H1 (cell line): ENCODE data around the gene CGAS. TPM values are rescaled to one million over a fixed set of nuclear protein-coding genes. Genes with fewer than 3 reads are reported as not detected.

Experiments
- EGR1 ChIP-seq: IDR thresholded peaks from 2 replicates; pipeline ENCODE4 v1.6.1; 2011; ENCODE audit warnings: low read depth, low read length, borderline replicate concordance
- FOSL1 ChIP-seq: IDR thresholded peaks from 2 replicates; pipeline ENCODE4 v1.6.1; 2011; ENCODE audit warnings: mild to moderate bottlenecking, low read depth, low read length, moderate library complexity; ENCODE audit not compliant: insufficient read depth
- NANOG ChIP-seq: IDR thresholded peaks from 2 replicates; pipeline ENCODE4 v1.6.1; 2011; ENCODE audit warnings: low read length, low read depth, mild to moderate bottlenecking, inconsistent platforms; ENCODE audit not compliant: insufficient read depth, poor library complexity, severe bottlenecking
- RXRA ChIP-seq: IDR thresholded peaks from 2 replicates; pipeline ENCODE4 v1.6.1; 2011; ENCODE audit warnings: low read depth, mild to moderate bottlenecking, low read length, moderate library complexity; ENCODE audit not compliant: insufficient read depth
- SP2 ChIP-seq: IDR thresholded peaks from 2 replicates; pipeline ENCODE4 v1.6.1; 2012; ENCODE audit warnings: mild to moderate bottlenecking, low read length, inconsistent platforms
- TAF1 ChIP-seq: IDR thresholded peaks from 2 replicates; pipeline ENCODE4 v1.6.1; 2011; ENCODE audit warnings: mild to moderate bottlenecking, low read depth, low read length
- TAF7 ChIP-seq: optimal IDR thresholded peaks from 2 replicates; pipeline ENCODE3; 2011; ENCODE audit warnings: low read depth, mild to moderate bottlenecking, inconsistent platforms, low read length, moderate library complexity, borderline replicate concordance
- TBP ChIP-seq: IDR thresholded peaks from 2 replicates; pipeline ENCODE4 v1.6.1; 2011; ENCODE audit warnings: low read depth, low read length, improper control_type of control experiment
- TCF12 ChIP-seq: IDR thresholded peaks from 2 replicates; pipeline ENCODE4 v1.6.1; 2011; ENCODE audit warnings: low read depth, mild to moderate bottlenecking, low read length
- TEAD4 ChIP-seq: IDR thresholded peaks from 2 replicates; pipeline ENCODE4 v1.6.1; 2012; ENCODE audit warnings: low read depth, low read length, inconsistent platforms, mixed read lengths
- polyA plus RNA-seq, 7 experiments: library from polyadenylated mRNA; depleted of rRNA in 3 of 7; stranded (reverse) in 5 of 7; unstranded in 2 of 7; fragments of >200 nt in 5 of 7; fragments of 200-250 nt in 2 of 7; gene quantifications; 1 replicate in 5 of 7; 2 replicates in 1 of 7; 4 replicates in 1 of 7; pipeline versions ENCODE4 v1.2.1 to v1.2.3, GENCODE V29; 2011 to 2013; ENCODE audit warnings: missing spikeins in 2 of 7, mixed read lengths in 2 of 7
- total RNA-seq: library from RNA; stranded (reverse); fragmentation: NEBNext Ultra II Directional; extraction: Animal tissue kit (Norgen Biotek cat#: 25700); gene quantifications from 2 replicates; pipeline ENCODE4 v1.2.1, GENCODE V29; 2021
- TF ChIP-seq, protein P1 (sequence below): fragments of 300-600 bp; sonication (generic); IDR thresholded peaks from 2 replicates; pipeline ENCODE4 v1.7.1; 2012; ENCODE audit warnings: low read length, moderate library complexity, mild to moderate bottlenecking, inconsistent platforms; ENCODE audit not compliant: insufficient replicate concordance
- TF ChIP-seq, protein P2 (sequence below): IDR thresholded peaks from 2 replicates; pipeline ENCODE4 v1.6.1; 2011; ENCODE audit warnings: low read depth, mild to moderate bottlenecking, low read length; ENCODE audit not compliant: insufficient read depth

Gene CGAS
- total and polyA plus RNA-seq, 2 of the 8 experiments (the other 6 are each of a cell fraction or from before 2014, with no cell fraction given) = 2.1 to 6.3 TPM

DNA sequence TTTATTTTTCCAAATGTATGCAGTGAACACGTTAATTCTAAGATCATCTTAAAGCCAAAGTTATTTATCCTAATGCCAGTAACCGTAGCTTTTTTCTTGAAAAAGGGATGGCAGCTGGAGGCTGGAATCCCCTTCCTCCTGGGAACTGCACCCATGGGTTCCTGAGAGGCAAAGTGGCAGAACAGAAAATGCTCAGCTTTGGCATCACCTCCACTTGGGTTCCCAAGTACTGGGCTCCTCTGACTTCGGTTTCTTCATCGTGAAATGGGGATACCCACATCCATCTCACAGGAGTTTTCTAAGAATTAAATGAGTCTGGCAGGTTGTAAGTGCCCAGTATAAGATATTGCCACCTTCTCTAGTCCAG is 63.7 kb downstream of the CGAS start (continued):
- TF ChIP-seq, protein P1, sequence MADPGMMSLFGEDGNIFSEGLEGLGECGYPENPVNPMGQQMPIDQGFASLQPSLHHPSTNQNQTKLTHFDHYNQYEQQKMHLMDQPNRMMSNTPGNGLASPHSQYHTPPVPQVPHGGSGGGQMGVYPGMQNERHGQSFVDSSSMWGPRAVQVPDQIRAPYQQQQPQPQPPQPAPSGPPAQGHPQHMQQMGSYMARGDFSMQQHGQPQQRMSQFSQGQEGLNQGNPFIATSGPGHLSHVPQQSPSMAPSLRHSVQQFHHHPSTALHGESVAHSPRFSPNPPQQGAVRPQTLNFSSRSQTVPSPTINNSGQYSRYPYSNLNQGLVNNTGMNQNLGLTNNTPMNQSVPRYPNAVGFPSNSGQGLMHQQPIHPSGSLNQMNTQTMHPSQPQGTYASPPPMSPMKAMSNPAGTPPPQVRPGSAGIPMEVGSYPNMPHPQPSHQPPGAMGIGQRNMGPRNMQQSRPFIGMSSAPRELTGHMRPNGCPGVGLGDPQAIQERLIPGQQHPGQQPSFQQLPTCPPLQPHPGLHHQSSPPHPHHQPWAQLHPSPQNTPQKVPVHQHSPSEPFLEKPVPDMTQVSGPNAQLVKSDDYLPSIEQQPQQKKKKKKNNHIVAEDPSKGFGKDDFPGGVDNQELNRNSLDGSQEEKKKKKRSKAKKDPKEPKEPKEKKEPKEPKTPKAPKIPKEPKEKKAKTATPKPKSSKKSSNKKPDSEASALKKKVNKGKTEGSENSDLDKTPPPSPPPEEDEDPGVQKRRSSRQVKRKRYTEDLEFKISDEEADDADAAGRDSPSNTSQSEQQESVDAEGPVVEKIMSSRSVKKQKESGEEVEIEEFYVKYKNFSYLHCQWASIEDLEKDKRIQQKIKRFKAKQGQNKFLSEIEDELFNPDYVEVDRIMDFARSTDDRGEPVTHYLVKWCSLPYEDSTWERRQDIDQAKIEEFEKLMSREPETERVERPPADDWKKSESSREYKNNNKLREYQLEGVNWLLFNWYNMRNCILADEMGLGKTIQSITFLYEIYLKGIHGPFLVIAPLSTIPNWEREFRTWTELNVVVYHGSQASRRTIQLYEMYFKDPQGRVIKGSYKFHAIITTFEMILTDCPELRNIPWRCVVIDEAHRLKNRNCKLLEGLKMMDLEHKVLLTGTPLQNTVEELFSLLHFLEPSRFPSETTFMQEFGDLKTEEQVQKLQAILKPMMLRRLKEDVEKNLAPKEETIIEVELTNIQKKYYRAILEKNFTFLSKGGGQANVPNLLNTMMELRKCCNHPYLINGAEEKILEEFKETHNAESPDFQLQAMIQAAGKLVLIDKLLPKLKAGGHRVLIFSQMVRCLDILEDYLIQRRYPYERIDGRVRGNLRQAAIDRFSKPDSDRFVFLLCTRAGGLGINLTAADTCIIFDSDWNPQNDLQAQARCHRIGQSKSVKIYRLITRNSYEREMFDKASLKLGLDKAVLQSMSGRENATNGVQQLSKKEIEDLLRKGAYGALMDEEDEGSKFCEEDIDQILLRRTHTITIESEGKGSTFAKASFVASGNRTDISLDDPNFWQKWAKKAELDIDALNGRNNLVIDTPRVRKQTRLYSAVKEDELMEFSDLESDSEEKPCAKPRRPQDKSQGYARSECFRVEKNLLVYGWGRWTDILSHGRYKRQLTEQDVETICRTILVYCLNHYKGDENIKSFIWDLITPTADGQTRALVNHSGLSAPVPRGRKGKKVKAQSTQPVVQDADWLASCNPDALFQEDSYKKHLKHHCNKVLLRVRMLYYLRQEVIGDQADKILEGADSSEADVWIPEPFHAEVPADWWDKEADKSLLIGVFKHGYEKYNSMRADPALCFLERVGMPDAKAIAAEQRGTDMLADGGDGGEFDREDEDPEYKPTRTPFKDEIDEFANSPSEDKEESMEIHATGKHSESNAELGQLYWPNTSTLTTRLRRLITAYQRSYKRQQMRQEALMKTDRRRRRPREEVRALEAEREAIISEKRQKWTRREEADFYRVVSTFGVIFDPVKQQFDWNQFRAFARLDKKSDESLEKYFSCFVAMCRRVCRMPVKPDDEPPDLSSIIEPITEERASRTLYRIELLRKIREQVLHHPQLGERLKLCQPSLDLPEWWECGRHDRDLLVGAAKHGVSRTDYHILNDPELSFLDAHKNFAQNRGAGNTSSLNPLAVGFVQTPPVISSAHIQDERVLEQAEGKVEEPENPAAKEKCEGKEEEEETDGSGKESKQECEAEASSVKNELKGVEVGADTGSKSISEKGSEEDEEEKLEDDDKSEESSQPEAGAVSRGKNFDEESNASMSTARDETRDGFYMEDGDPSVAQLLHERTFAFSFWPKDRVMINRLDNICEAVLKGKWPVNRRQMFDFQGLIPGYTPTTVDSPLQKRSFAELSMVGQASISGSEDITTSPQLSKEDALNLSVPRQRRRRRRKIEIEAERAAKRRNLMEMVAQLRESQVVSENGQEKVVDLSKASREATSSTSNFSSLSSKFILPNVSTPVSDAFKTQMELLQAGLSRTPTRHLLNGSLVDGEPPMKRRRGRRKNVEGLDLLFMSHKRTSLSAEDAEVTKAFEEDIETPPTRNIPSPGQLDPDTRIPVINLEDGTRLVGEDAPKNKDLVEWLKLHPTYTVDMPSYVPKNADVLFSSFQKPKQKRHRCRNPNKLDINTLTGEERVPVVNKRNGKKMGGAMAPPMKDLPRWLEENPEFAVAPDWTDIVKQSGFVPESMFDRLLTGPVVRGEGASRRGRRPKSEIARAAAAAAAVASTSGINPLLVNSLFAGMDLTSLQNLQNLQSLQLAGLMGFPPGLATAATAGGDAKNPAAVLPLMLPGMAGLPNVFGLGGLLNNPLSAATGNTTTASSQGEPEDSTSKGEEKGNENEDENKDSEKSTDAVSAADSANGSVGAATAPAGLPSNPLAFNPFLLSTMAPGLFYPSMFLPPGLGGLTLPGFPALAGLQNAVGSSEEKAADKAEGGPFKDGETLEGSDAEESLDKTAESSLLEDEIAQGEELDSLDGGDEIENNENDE = no peak
- no peak for TF ChIP-seq TCF12
- no peak for TF ChIP-seq TEAD4
- no peak for TF ChIP-seq EGR1
- no peak for TF ChIP-seq TBP
- no peak for TF ChIP-seq NANOG
- no peak for TF ChIP-seq TAF1
- TF ChIP-seq SP2 = no peak
- no peak for TF ChIP-seq RXRA
- TF ChIP-seq, protein P2, sequence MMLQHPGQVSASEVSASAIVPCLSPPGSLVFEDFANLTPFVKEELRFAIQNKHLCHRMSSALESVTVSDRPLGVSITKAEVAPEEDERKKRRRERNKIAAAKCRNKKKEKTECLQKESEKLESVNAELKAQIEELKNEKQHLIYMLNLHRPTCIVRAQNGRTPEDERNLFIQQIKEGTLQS = no peak
- TF ChIP-seq TAF7 = no peak
- TF ChIP-seq FOSL1 = no peak
